ENCODE data around the gene SERPINB4. TPM values are rescaled to one million over a fixed set of nuclear protein-coding genes. Genes with fewer than 3 reads are reported as not detected.

Gene SERPINB4
- polyA plus RNA-seq, 1 of the 3 experiments (the other 2 are of a cell fraction): not detected

GRCh38 chr18:63627819-63628218, 16.2 kb downstream of the SERPINB4 start:
- Histone ChIP-seq H3K27me3 (ENCODE audit: insufficient read depth) (no peaks in the 10 kb centered on the region), H2AFZ (ENCODE audit: low read depth) (no peak overlapping the region), H3K36me3 (replicated peaks in 1 of 2; ENCODE audit: control insufficient read depth in 1 of 2, insufficient read depth in 2 of 2, low read length in 1 of 2) (peaks cover 0 to 2% of the 10 kb centered on the region in 2 experiments), H3K9ac (no peak overlapping the region), H3F3A (replicated peaks; ENCODE audit: insufficient read depth) (no peaks in the 10 kb centered on the region), H3K9me2 (no peaks in the 10 kb centered on the region), H3K9me3 (peaks cover 7% of the 10 kb centered on the region), H4K20me1 (ENCODE audit: insufficient read depth) (no peaks in the 10 kb centered on the region), H3K79me2 (ENCODE audit: insufficient read depth) (no peaks in the 10 kb centered on the region), H3K4me3 (ENCODE audit: low read depth in 2 of 2, low read length in 1 of 2) (no peak overlapping the region), H3K4me2 (no peak overlapping the region), H3K4me1 (ENCODE audit: control insufficient read depth in 1 of 2, insufficient read depth in 2 of 2, low read depth in 1 of 2, low read length in 1 of 2) (no peaks in the 10 kb centered on the region), H3K27ac (ENCODE audit: low read depth in 2 of 2, low read length in 1 of 2) (no peak overlapping the region)
- TF ChIP-seq ELF1 (IDR thresholded peaks at IDR 0.05) (no peak), FOXJ3 (CRISPR knock-in tag; IDR thresholded peaks at IDR 0.05) (no peak), JUND (IDR thresholded peaks at IDR 0.05) (no peak), EZH2phosphoT487 (IDR thresholded peaks at IDR 0.05; ENCODE audit: borderline replicate concordance, low read depth) (no peak), CTCF (IDR thresholded peaks at IDR 0.05) (no peak), TAF1 (IDR thresholded peaks at IDR 0.05; ENCODE audit: borderline replicate concordance, low read depth, low read length) (no peak), GABPA (IDR thresholded peaks at IDR 0.05; ENCODE audit: low read depth) (no peak), SIN3A (IDR thresholded peaks at IDR 0.05; ENCODE audit: borderline replicate concordance, low read depth, low read length) (no peak), REST (IDR thresholded peaks at IDR 0.05; ENCODE audit: low read depth, low read length) (no peak), EP300 (IDR thresholded peaks at IDR 0.05; ENCODE audit: borderline replicate concordance in 1 of 2, low read depth in 1 of 2, low read length in 1 of 2) (no peak), RAD21 (IDR thresholded peaks at IDR 0.05; ENCODE audit: low read length) (no peak), PBX3 (IDR thresholded peaks at IDR 0.05) (no peak)
- no peak for DNase-seq
- CTCF ChIA-PET: interaction anchor here (0.7 kb wide), 1 partner anchor 110 kb away, joined by 3 read pairs; no protein-coding TSS in a partner anchor
- POLR2A ChIA-PET: no interaction called here
